ENCODE data around the gene PDLIM3.

The PDLIM3 gene

GRCh38 chr4:185534866-185535611 is at the start of gene PDLIM3:
Gene PDLIM3 (minus strand): TSS chr4:185535507. CDS start chr4:185535434, 73 bp downstream.
- no peak for TF ChIP-seq CTCF (IDR thresholded peaks at IDR 0.05; ENCODE audit: low read depth, low read length)
- no peak for DNase-seq (ENCODE audit: extremely low read depth, low read depth)

- DNase-seq (ENCODE audit: extremely low read depth, low read depth): no peak
- TF ChIP-seq CTCF (IDR thresholded peaks at IDR 0.05; ENCODE audit: low read depth, low read length): no peak
These were observed 48.5 kb upstream of the PDLIM3 start for GRCh38 chr4:185583813-185584212.

- TF ChIP-seq CTCF (IDR thresholded peaks at IDR 0.05; ENCODE audit: low read depth, low read length): no peak
- DNase-seq (ENCODE audit: extremely low read depth, low read depth): no peak
These were observed 47.5 kb upstream of the PDLIM3 start for GRCh38 chr4:185582651-185583400.

GRCh38 chr4:185580699-185581098 is 45.4 kb upstream of the PDLIM3 start:
- DNase-seq (ENCODE audit: extremely low read depth, low read depth): no peak
- no peak for TF ChIP-seq CTCF (IDR thresholded peaks at IDR 0.05; ENCODE audit: low read depth, low read length)

GRCh38 chr4:185578284-185578683 is 43.0 kb upstream of the PDLIM3 start:
- no peak for DNase-seq (ENCODE audit: extremely low read depth, low read depth)
- TF ChIP-seq CTCF (IDR thresholded peaks at IDR 0.05; ENCODE audit: low read depth, low read length): no peak

GRCh38 chr4:185576962-185577950 is 41.9 kb upstream of the PDLIM3 start:
- no peak for TF ChIP-seq CTCF (IDR thresholded peaks at IDR 0.05; ENCODE audit: low read depth, low read length)
- no peak for DNase-seq (ENCODE audit: extremely low read depth, low read depth)
